Panc1 (cell line): ENCODE results near the gene MATN1. TPM values are rescaled to one million over a fixed set of nuclear protein-coding genes. Genes with fewer than 3 reads are reported as not detected.

Experiments used
- ATAC-seq: fragments of 200-7000 bp; cut with Tn5 transposase; 2 replicates; pipeline ENCODE4 v1.9.1; 2020; ENCODE audit warnings: mild to moderate bottlenecking, moderate library complexity
- BruUV-seq: library from RNA; stranded (reverse); fragments of 400-500 nt; replicated peaks from 2 replicates; lab custom pipeline; 2021; lab: Mats Ljungman, UMichigan
- CTCF ChIA-PET: fragments of 300-600 bp; sonication (Branson Sonifier 250); formaldehyde crosslinking; loops from one replicate; lab custom pipeline; 2022; ENCODE audit warnings: antibody characterized with exemption; lab: Charles Lee
- POLR2A ChIA-PET: fragments of 300-600 bp; sonication (Branson Sonifier 250); formaldehyde crosslinking; loops from one replicate; lab custom pipeline; 2022; ENCODE audit warnings: antibody characterized with exemption; lab: Charles Lee
- DNase-seq: peaks from one replicate; pipeline ENCODE4 v3.0.0-alpha.2; 2010; ENCODE audit warnings: low read depth, low spot score
- H3K27ac ChIP-seq: 2 replicates; pipeline ENCODE4 v1.5.1; 2011; ENCODE audit warnings: mild to moderate bottlenecking, low read length, inconsistent platforms
- H3K27me3 ChIP-seq: fragments of 200-500 bp; sonication (Bioruptor generic); 2 replicates; pipeline ENCODE4 v1.6.0; 2014; ENCODE audit warnings: low read length, inconsistent platforms; ENCODE audit not compliant: control insufficient read depth, insufficient read depth
- H3K36me3 ChIP-seq: fragments of 200-500 bp; sonication (Bioruptor generic); 2 replicates; pipeline ENCODE4 v1.5.1; 2014; ENCODE audit warnings: inconsistent platforms, mild to moderate bottlenecking, low read length, moderate library complexity; ENCODE audit not compliant: control insufficient read depth, insufficient read depth
- H3K4me1 ChIP-seq: 2 replicates; pipeline ENCODE4 v1.5.1; 2011; ENCODE audit warnings: inconsistent platforms, mild to moderate bottlenecking, low read length, moderate library complexity; ENCODE audit not compliant: control insufficient read depth, insufficient read depth
- H3K4me3 ChIP-seq, 2 experiments: 2 replicates each; pipeline ENCODE4 v1.5.1; 2011 to 2012; ENCODE audit warnings: low read depth in 2 of 2, low read length in 2 of 2, mild to moderate bottlenecking in 2 of 2, inconsistent platforms in 1 of 2, moderate library complexity in 1 of 2
- H3K9me3 ChIP-seq: fragments of 200-500 bp; sonication (Bioruptor generic); 2 replicates; pipeline ENCODE4 v1.5.1; 2014; ENCODE audit warnings: low read depth, mild to moderate bottlenecking, inconsistent platforms, low read length, moderate library complexity; ENCODE audit not compliant: control insufficient read depth, insufficient read depth
- POLR2AphosphoS5 ChIP-seq: IDR thresholded peaks from 2 replicates; pipeline ENCODE4 v1.6.1; 2012; ENCODE audit warnings: mild to moderate bottlenecking, low read depth, low read length, moderate library complexity
- REST ChIP-seq, 2 experiments: IDR thresholded peaks; 2 replicates each; pipeline ENCODE4 v1.6.1; 2011 to 2012; ENCODE audit warnings: low read depth in 2 of 2, control low read depth in 1 of 2, low read length in 1 of 2, mild to moderate bottlenecking in 1 of 2, moderate library complexity in 1 of 2; ENCODE audit not compliant: insufficient read depth in 1 of 2
- SIN3A ChIP-seq: IDR thresholded peaks from 2 replicates; pipeline ENCODE4 v1.6.1; 2012; ENCODE audit warnings: low read depth, mild to moderate bottlenecking, low read length, moderate library complexity, borderline replicate concordance; ENCODE audit not compliant: insufficient read depth
- TCF7L2 ChIP-seq: IDR thresholded peaks from 2 replicates; pipeline ENCODE4 v1.6.1; 2011; ENCODE audit warnings: mild to moderate bottlenecking, low read depth, low read length, inconsistent platforms
- in situ Hi-C: cut with HindIII; loops from 2 replicates; pipeline ENCODE4 v1.10.0; 2016; ENCODE audit warnings: low sequenced_read_pairs, low pct_unique_long_range_greater_than_20kb
- intact Hi-C: fragments of 100-400 bp; cut with micrococcal nuclease; formaldehyde crosslinking; loops from one replicate; pipeline ENCODE4 v1.10.0; 2022; ENCODE audit not compliant: unreplicated experiment
- total RNA-seq: library from RNA; stranded (reverse); gene quantifications from one replicate; pipeline ENCODE4 v1.2.1, GENCODE V29; 2021; ENCODE audit not compliant: unreplicated experiment
- TF ChIP-seq, protein P1 (sequence below): fragments of 450-650 bp; IDR thresholded peaks from 2 replicates; pipeline ENCODE4 v1.5.1; 2017; ENCODE audit warnings: mild to moderate bottlenecking

The MATN1 gene
- total RNA-seq, 1 experiment from 2014 or later = 0.59 TPM

DNA sequence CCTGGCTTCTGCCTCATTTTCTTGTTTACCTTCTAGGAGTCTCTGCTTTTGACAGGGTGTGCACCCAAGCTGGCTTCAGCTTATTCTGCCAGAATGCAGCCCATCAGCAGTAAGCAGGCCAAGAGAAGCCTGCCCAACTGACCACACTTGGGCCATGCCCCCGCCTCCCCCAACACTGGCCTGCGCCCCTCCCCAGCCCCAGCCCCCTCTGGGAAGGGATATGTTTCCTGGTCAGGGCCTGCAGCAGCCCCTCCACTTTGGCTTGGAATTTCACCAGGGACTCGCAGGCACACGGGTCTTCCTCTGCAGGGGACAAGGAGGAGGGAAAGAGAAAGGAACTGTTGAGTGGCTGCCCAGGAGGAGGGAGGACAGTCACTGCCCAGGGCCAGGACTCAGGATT is 9.4 kb downstream of the MATN1 start:
- H3K27ac ChIP-seq = no peak overlapping the region
- POLR2A ChIA-PET = no interaction called here
- no peaks in the 10 kb centered on the region for H3K36me3 ChIP-seq
- no peaks in the 10 kb centered on the region for H3K27me3 ChIP-seq
- H3K9me3 ChIP-seq = no peaks in the 10 kb centered on the region
- intact Hi-C loops = no loop called here
- BruUV-seq = no TSS peak
- no peak for TF ChIP-seq REST (IDR thresholded peaks at IDR 0.05; ENCODE audit: insufficient read depth in 1 of 2, low read depth in 2 of 2, low read length in 1 of 2)
- no peak for TF ChIP-seq TCF7L2
- TF ChIP-seq, protein P1, sequence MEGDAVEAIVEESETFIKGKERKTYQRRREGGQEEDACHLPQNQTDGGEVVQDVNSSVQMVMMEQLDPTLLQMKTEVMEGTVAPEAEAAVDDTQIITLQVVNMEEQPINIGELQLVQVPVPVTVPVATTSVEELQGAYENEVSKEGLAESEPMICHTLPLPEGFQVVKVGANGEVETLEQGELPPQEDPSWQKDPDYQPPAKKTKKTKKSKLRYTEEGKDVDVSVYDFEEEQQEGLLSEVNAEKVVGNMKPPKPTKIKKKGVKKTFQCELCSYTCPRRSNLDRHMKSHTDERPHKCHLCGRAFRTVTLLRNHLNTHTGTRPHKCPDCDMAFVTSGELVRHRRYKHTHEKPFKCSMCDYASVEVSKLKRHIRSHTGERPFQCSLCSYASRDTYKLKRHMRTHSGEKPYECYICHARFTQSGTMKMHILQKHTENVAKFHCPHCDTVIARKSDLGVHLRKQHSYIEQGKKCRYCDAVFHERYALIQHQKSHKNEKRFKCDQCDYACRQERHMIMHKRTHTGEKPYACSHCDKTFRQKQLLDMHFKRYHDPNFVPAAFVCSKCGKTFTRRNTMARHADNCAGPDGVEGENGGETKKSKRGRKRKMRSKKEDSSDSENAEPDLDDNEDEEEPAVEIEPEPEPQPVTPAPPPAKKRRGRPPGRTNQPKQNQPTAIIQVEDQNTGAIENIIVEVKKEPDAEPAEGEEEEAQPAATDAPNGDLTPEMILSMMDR = no peak
- no peak for TF ChIP-seq POLR2AphosphoS5
- no peak for TF ChIP-seq SIN3A
- ATAC-seq (no peak), DNase-seq (no peak)
- in situ Hi-C loops = no loop called here
- H3K4me3 ChIP-seq = no peak overlapping the region
- H3K4me1 ChIP-seq = peaks cover 3% of the 10 kb centered on the region; the same call in 1 of the 2 replicates
- CTCF ChIA-PET = no interaction called here

DNA sequence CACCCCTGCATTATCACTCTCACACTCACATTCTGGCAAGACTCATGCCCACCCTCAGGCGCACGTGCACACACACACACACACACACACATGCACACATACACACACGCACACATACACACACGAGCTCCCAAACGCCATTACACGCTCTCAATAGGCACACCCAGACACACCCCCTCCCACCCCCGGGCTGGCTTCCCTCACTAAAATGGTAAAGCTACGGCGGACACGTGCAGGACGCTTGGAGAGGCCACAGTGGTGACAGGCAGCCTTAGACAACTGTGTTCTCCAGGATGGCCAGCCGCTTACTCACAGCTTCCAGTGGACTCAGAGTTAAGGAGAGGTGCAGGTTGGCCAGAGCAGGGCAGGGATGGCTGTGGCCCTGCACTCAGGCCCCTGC is 10.1 kb downstream of the MATN1 start:
- Histone ChIP-seq H3K27me3 (no peaks in the 10 kb centered on the region), H3K4me3 (no peak overlapping the region), H3K27ac (no peak overlapping the region), H3K4me1 (peaks cover 3% of the 10 kb centered on the region; the same call in 1 of the 2 replicates), H3K36me3 (no peaks in the 10 kb centered on the region), H3K9me3 (no peaks in the 10 kb centered on the region)
- TF ChIP-seq REST (IDR thresholded peaks at IDR 0.05; ENCODE audit: insufficient read depth in 1 of 2, low read depth in 2 of 2, low read length in 1 of 2) = no peak
- TF ChIP-seq, protein P1 = no peak
- no peak for TF ChIP-seq TCF7L2
- no peak for TF ChIP-seq SIN3A
- no peak for TF ChIP-seq POLR2AphosphoS5
- no TSS peak for BruUV-seq
- CTCF ChIA-PET = no interaction called here
- DNase-seq = no peak
- in situ Hi-C loops (no loop called here), intact Hi-C loops (no loop called here)
- ATAC-seq = no peak
- POLR2A ChIA-PET = no interaction called here
